Measurements from ENCODE around the gene TLR10. TPM values are rescaled to one million over a fixed set of nuclear protein-coding genes. Genes with fewer than 3 reads are reported as not detected.

The TLR10 gene
- total RNA-seq, 1 donor from 2014 or later = not detected

DNA sequence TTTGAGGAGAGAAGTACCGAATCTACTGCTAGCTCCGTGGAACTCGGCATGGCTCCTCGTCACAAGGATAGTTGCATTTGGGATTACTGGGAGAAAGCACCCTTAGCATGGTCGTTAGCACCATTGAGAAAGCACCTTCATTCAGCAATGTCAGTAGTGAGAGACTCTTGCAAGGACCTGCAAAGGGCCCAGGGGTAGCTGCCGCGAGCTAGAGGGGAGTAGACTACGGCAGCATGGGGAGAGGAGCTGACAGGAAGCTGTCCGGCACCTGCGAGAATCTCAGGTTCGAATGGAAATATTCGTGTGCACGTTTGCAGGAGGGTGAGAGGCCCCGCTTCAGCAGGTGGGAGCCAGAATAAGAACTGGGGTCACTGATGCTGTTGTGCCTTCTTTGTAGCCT lies 20.2 kb downstream of the TLR10 start:
- H3K4me3 ChIP-seq = no peak overlapping the region
- intact Hi-C loops (cut with micrococcal nuclease) = no loop called here
- TF ChIP-seq CTCF (IDR thresholded peaks at IDR 0.05; ENCODE audit: borderline replicate concordance) = no peak
- H3K9me3 ChIP-seq (replicated peaks) = no peaks in the 10 kb centered on the region
- no peaks in the 10 kb centered on the region for H3K27me3 ChIP-seq (ENCODE audit: low read depth)
- H3K36me3 ChIP-seq = no peaks in the 10 kb centered on the region
- no peak for DNase-seq
- no peak overlapping the region for H3K27ac ChIP-seq (replicated peaks)
- peaks cover 7% of the 10 kb centered on the region for H3K4me1 ChIP-seq

GRCh38 chr4:38759790-38760122 lies 23.0 kb downstream of the TLR10 start:
- no peak for DNase-seq
- Histone ChIP-seq H3K4me3 (no peak overlapping the region), H3K27ac (replicated peaks) (no peak overlapping the region), H3K4me1 (peaks cover 7% of the 10 kb centered on the region), H3K27me3 (ENCODE audit: low read depth) (no peaks in the 10 kb centered on the region), H3K9me3 (replicated peaks) (no peaks in the 10 kb centered on the region), H3K36me3 (no peaks in the 10 kb centered on the region)
- peak; percentile 53 for TF ChIP-seq CTCF (IDR thresholded peaks at IDR 0.05; ENCODE audit: borderline replicate concordance)
- intact Hi-C loops (cut with micrococcal nuclease) = loop anchor here (10.0 kb wide), 1 partner anchor 95 kb away; the partner anchor contains the start of gene TLR6

DNA sequence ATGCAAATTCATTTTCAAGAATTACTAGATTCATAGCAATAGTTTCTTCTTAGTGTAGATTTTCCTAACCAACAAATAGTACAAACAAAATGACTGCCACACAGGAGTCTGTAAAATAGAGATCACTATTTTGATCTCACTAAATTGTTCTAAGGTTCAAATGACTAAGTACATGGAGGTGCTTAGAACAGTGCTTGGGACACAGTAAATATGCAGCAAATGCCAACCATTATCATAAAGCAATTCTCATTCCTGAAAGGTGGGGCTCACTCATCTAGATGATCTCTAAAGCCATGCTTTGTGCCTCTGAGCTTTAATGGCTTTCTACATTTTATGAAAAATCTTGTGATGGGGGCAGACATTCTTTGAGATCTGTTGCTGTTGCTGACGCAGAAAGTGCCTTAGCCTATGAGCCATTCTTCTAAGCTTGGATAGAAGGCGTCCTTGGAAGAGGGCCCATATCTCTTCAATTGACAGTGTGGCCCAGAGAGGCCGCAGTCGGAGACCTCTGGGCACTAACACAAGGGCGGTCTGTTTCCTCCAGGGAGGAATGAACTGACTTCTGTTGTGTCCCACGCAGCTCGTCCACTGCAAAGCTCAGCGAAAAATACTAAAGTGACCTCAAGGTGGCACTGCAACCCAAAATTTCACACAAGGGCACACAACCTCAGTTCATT lies 23.5 kb downstream of the TLR10 start:
- intact Hi-C loops (cut with micrococcal nuclease) = loop anchor here (10.0 kb wide), 1 partner anchor 96 kb away; the partner anchor contains the start of gene TLR6
- H3K9me3 ChIP-seq (replicated peaks) = no peaks in the 10 kb centered on the region
- H3K27ac ChIP-seq (replicated peaks) = no peak overlapping the region
- TF ChIP-seq CTCF (IDR thresholded peaks at IDR 0.05; ENCODE audit: borderline replicate concordance) = peak; percentile 70
- no peak overlapping the region for H3K4me3 ChIP-seq
- DNase-seq = peak; percentile 25
- H3K36me3 ChIP-seq = no peaks in the 10 kb centered on the region
- peaks cover 7% of the 10 kb centered on the region for H3K4me1 ChIP-seq
- no peaks in the 10 kb centered on the region for H3K27me3 ChIP-seq (ENCODE audit: low read depth)

- intact Hi-C loops (cut with micrococcal nuclease) = loop anchor here (10.0 kb wide), 1 partner anchor 97 kb away; the partner anchor contains the start of gene TLR6
- TF ChIP-seq CTCF (IDR thresholded peaks at IDR 0.05; ENCODE audit: borderline replicate concordance) = no peak
- H3K27me3 ChIP-seq (ENCODE audit: low read depth) = no peaks in the 10 kb centered on the region
- no peak overlapping the region for H3K27ac ChIP-seq (replicated peaks)
- H3K36me3 ChIP-seq = no peaks in the 10 kb centered on the region
- no peak for DNase-seq
- H3K9me3 ChIP-seq (replicated peaks) = no peaks in the 10 kb centered on the region
- H3K4me1 ChIP-seq = peaks cover 12% of the 10 kb centered on the region
- H3K4me3 ChIP-seq = no peak overlapping the region
Observed at GRCh38 chr4:38757945-38758600, 24.7 kb downstream of the TLR10 start.

DNA sequence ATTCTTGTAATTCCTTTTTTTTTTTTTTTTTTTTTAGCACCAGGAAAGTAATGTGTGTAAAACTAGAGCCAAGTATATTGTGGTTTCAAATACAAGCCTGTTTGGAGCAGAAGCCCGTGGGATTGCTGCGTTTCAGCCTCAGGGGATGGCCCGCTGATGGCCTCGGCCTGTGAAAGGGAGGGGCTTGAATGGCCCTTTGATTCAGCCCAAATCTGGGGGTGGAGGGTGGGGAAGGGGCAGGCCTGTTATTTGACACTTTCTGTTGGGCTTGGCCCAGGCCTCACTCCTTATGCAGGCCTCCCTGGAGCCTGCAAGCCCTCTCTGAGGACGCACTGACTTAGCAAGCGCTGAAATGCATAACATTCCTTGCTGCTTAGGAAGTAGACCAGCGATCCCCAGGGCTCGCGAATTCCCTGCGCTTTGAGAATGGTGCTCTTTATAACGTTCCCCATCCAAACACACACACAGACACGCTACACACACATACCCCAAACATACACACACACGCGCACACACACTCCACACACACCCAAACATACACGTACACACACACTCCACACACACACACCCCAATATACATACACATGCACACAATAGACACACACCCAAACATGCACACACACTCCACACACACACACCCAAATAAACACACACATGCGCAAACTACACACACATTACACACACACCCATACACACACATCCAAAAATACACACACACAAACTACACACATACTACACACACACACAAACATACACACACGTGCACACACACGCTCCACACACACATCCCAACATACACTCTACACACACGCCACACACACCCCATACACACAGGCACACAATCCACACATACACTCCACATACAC lies 29.6 kb downstream of the TLR10 start:
- H3K9me3 ChIP-seq (replicated peaks) = no peaks in the 10 kb centered on the region
- no peak for TF ChIP-seq CTCF (IDR thresholded peaks at IDR 0.05; ENCODE audit: borderline replicate concordance)
- peaks cover 19% of the 10 kb centered on the region for H3K4me1 ChIP-seq
- intact Hi-C loops (cut with micrococcal nuclease) = loop anchor here (10.0 kb wide), 1 partner anchor 102 kb away; the partner anchor contains the start of gene TLR6
- peak; percentile 78 for DNase-seq
- H3K4me3 ChIP-seq = peak overlapping the region; percentile 8
- no peaks in the 10 kb centered on the region for H3K36me3 ChIP-seq
- no peaks in the 10 kb centered on the region for H3K27me3 ChIP-seq (ENCODE audit: low read depth)
- peak overlapping the region; percentile 49 for H3K27ac ChIP-seq (replicated peaks)
